ENCODE measurements around the gene ZMIZ1.

Gene ZMIZ1

DNA sequence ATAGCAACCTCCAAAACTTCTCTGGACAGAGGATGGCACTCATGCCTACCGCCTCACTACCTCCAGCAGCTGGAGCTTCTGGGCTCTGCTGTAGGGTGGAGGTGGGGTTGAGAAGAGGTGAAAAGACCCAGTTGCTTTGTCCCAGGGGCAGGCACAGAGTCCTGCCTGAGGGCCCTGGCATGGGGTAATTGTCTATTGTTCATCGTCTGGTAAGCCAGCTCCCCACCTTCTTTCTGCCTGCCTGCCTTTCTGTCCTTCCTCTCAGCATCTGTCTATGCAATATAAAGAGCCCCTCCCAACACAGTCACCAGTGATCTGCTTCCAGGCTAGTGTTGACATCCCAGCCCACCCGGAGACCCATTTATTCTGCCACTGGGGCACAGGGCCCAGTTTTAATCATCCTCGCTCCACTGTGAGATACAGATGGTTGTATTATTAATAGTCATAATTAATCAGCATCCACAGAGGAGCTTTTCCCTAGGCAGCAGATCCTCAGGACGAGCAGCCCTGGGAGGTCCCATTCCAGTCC, 39.0 kb downstream of the ZMIZ1 start:
- Histone ChIP-seq H3K9me3 (ENCODE audit: control insufficient read depth in 2 of 2, low read length in 2 of 2) (no peaks in the 10 kb centered on the region), H3K27me3 (ENCODE audit: control insufficient read depth in 2 of 2, insufficient read depth in 2 of 2, low read length in 2 of 2) (no peaks in the 10 kb centered on the region), H3K9ac (ENCODE audit: low read depth in 1 of 2, low read length in 2 of 2) (no peak overlapping the region), H3K4me3 (ENCODE audit: low read length in 2 of 2) (no peak overlapping the region), H3K36me3 (ENCODE audit: control insufficient read depth in 2 of 2, insufficient read depth in 2 of 2, low read length in 2 of 2) (peaks cover 5 to 9% of the 10 kb centered on the region in 2 donors), H3K27ac (ENCODE audit: low read depth in 2 of 2, low read length in 2 of 2) (no peak overlapping the region), H3K4me1 (ENCODE audit: control insufficient read depth in 2 of 2, insufficient read depth in 2 of 2, low read length in 2 of 2) (peaks cover 17 to 20% of the 10 kb centered on the region in 2 donors)

DNA sequence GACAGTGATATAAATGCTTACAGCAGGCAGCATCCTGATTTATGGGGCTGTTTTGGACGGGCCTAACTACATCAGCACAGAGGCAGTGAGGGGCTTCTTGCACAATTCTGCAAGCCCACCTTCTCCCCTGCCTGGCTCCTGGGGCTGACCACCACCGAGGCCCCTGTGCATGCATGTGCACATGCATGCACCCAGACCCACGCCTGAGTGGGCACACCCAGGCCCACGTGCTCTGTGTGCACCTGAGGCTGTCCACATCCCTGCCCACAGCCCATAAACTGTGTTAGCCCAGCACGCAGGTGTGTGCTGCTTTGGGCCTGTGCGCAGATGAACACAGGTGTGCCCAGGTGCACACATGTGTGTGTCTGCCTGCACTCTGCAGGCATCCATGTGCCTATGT, 40.0 kb downstream of the ZMIZ1 start:
- no peaks in the 10 kb centered on the region for H3K9me3 ChIP-seq (ENCODE audit: control insufficient read depth in 2 of 2, low read length in 2 of 2)
- no peak overlapping the region for H3K4me3 ChIP-seq (ENCODE audit: low read length in 2 of 2)
- H3K27ac ChIP-seq (ENCODE audit: low read depth in 2 of 2, low read length in 2 of 2), result no peak overlapping the region
- peaks cover 21 to 26% of the 10 kb centered on the region in 2 donors for H3K4me1 ChIP-seq (ENCODE audit: control insufficient read depth in 2 of 2, insufficient read depth in 2 of 2, low read length in 2 of 2)
- no peak overlapping the region for H3K9ac ChIP-seq (ENCODE audit: low read depth in 1 of 2, low read length in 2 of 2)
- peaks cover 8 to 9% of the 10 kb centered on the region in 2 donors for H3K36me3 ChIP-seq (ENCODE audit: control insufficient read depth in 2 of 2, insufficient read depth in 2 of 2, low read length in 2 of 2)
- H3K27me3 ChIP-seq (ENCODE audit: control insufficient read depth in 2 of 2, insufficient read depth in 2 of 2, low read length in 2 of 2), result no peaks in the 10 kb centered on the region

DNA sequence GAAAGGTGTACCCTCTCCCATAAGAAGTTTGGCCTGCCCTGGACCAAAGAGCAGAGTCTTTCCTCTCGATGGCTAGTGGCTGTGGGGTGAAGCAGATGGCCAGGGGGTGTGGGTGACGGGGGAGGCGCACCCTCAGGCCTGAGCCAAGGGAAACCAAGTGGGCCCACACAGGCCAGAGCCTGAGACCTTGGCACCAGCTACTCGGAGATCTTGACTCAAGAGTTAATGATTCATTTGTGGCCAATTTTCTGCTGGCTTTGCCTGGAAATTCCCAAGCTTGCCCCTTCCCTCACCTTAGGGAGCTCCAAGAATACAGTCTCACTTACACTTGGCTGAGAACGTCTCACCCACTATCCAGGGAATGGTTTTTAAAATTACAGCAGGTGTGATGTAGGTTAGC, 42.7 kb downstream of the ZMIZ1 start:
- peaks cover 28 to 35% of the 10 kb centered on the region in 2 donors for H3K4me1 ChIP-seq (ENCODE audit: control insufficient read depth in 2 of 2, insufficient read depth in 2 of 2, low read length in 2 of 2)
- no peak overlapping the region for H3K27ac ChIP-seq (ENCODE audit: low read depth in 2 of 2, low read length in 2 of 2)
- no peak overlapping the region for H3K9ac ChIP-seq (ENCODE audit: low read depth in 1 of 2, low read length in 2 of 2)
- no peaks in the 10 kb centered on the region for H3K27me3 ChIP-seq (ENCODE audit: control insufficient read depth in 2 of 2, insufficient read depth in 2 of 2, low read length in 2 of 2)
- H3K9me3 ChIP-seq (ENCODE audit: control insufficient read depth in 2 of 2, low read length in 2 of 2), result no peaks in the 10 kb centered on the region
- H3K4me3 ChIP-seq (ENCODE audit: low read length in 2 of 2), result no peak overlapping the region
- H3K36me3 ChIP-seq (ENCODE audit: control insufficient read depth in 2 of 2, insufficient read depth in 2 of 2, low read length in 2 of 2), result peaks cover 8 to 9% of the 10 kb centered on the region in 2 donors

DNA sequence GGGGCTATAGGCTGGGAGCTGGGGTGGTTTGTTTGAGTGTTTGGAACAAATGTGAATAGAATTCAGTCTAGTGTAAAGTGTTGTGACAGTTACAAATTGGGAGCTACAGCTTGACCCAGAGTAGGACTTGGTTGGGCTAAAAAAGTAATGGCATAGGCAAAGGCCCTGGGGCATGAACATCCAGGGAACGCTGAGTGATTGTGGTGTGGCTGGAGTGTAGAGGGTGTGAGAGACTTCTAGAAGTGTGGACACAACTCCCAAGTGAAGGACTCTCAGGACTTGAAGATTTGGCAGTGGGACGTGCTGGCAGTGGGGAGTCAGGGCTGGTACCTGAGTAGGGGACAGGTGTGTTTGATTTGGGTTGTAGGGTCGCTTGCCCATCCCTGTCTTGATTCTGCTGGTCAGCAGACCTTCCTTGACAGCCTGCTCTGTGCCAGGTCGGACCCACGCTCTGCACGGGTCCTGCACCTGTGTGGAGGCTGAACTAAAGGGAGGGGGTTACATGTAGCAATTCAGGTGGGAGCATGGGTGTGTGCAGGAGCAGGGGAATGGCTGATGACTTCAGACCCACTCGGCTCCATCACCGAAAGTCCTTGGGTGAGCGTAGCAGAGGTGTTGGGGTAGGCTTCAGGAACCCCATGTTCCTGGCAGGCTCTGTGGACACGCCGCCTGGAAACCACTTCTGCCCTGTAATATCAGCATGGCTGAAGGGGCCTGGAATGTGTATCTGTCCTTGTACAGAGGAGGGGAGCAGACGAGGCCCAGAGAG, 43.3 kb downstream of the ZMIZ1 start:
- Histone ChIP-seq H3K9me3 (ENCODE audit: control insufficient read depth in 2 of 2, low read length in 2 of 2) (no peaks in the 10 kb centered on the region), H3K36me3 (ENCODE audit: control insufficient read depth in 2 of 2, insufficient read depth in 2 of 2, low read length in 2 of 2) (peaks cover 8 to 9% of the 10 kb centered on the region in 2 donors), H3K27me3 (ENCODE audit: control insufficient read depth in 2 of 2, insufficient read depth in 2 of 2, low read length in 2 of 2) (no peaks in the 10 kb centered on the region), H3K4me1 (ENCODE audit: control insufficient read depth in 2 of 2, insufficient read depth in 2 of 2, low read length in 2 of 2) (peaks cover 32 to 38% of the 10 kb centered on the region in 2 donors), H3K4me3 (ENCODE audit: low read length in 2 of 2) (no peak overlapping the region), H3K9ac (ENCODE audit: low read depth in 1 of 2, low read length in 2 of 2) (no peak overlapping the region), H3K27ac (ENCODE audit: low read depth in 2 of 2, low read length in 2 of 2) (no peak overlapping the region)

DNA sequence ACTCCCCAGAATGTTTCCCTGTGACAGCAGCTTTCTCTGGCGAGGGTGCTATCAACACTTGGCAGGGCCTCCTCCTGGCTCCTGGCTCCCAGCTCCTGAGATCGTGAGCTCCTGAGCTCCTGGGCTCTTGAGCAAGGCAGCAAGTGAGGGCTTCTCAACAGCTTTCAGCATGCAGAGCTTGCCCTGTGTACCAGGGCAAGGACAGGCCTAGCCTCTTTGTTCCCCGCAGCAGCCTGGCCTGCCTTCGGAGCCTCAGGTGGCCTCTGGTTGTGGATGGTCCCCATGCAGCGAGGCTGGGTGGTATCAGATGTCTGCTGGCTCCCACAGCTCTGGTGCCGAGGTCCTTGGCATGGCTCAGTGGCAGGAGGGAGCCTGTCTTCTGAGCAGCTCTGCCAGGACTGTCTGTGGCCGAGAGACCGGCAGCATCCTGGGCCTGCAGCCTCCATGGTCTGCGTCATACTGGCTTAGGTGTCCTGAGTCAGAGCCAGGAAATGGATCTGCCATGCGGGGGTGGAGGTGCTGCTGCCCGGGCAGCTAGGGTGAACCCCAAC, 44.2 kb downstream of the ZMIZ1 start:
- H3K4me3 ChIP-seq (ENCODE audit: low read length in 2 of 2), result no peak overlapping the region
- H3K36me3 ChIP-seq (ENCODE audit: control insufficient read depth in 2 of 2, insufficient read depth in 2 of 2, low read length in 2 of 2), result peaks cover 9 to 12% of the 10 kb centered on the region in 2 donors
- no peaks in the 10 kb centered on the region for H3K9me3 ChIP-seq (ENCODE audit: control insufficient read depth in 2 of 2, low read length in 2 of 2)
- H3K27me3 ChIP-seq (ENCODE audit: control insufficient read depth in 2 of 2, insufficient read depth in 2 of 2, low read length in 2 of 2), result no peaks in the 10 kb centered on the region
- no peak overlapping the region for H3K9ac ChIP-seq (ENCODE audit: low read depth in 1 of 2, low read length in 2 of 2)
- H3K4me1 ChIP-seq (ENCODE audit: control insufficient read depth in 2 of 2, insufficient read depth in 2 of 2, low read length in 2 of 2), result peaks cover 36 to 40% of the 10 kb centered on the region in 2 donors
- H3K27ac ChIP-seq (ENCODE audit: low read depth in 2 of 2, low read length in 2 of 2), result peak overlapping the region; percentile 20 to 26

DNA sequence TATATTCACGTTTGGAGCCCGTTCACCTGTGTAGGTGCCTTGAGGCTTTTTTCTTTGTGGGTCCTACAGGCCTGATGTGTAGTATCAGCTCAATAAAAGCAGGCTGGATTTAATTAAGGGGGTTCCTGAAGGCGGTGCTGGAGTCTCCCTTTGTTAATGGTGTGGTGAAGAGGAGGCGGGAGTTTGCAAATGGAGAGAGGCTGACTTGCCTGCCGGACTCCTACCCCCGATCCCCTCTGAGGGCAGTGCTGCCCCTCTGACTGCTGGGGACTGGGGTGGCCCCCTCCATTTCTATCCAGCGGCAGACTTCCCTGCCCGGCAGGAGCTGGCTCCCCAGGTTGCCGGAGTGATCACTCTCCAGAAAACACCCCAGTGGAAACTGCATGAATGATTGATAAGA, 45.1 kb downstream of the ZMIZ1 start:
- H3K27ac ChIP-seq (ENCODE audit: low read depth in 2 of 2, low read length in 2 of 2), result peak overlapping the region in 1 of 2 donors; percentile 4
- peaks cover 36 to 40% of the 10 kb centered on the region in 2 donors for H3K4me1 ChIP-seq (ENCODE audit: control insufficient read depth in 2 of 2, insufficient read depth in 2 of 2, low read length in 2 of 2)
- peaks cover 12% of the 10 kb centered on the region in 2 donors for H3K36me3 ChIP-seq (ENCODE audit: control insufficient read depth in 2 of 2, insufficient read depth in 2 of 2, low read length in 2 of 2)
- no peaks in the 10 kb centered on the region for H3K9me3 ChIP-seq (ENCODE audit: control insufficient read depth in 2 of 2, low read length in 2 of 2)
- H3K9ac ChIP-seq (ENCODE audit: low read depth in 1 of 2, low read length in 2 of 2), result no peak overlapping the region
- H3K4me3 ChIP-seq (ENCODE audit: low read length in 2 of 2), result no peak overlapping the region
- H3K27me3 ChIP-seq (ENCODE audit: control insufficient read depth in 2 of 2, insufficient read depth in 2 of 2, low read length in 2 of 2), result no peaks in the 10 kb centered on the region

DNA sequence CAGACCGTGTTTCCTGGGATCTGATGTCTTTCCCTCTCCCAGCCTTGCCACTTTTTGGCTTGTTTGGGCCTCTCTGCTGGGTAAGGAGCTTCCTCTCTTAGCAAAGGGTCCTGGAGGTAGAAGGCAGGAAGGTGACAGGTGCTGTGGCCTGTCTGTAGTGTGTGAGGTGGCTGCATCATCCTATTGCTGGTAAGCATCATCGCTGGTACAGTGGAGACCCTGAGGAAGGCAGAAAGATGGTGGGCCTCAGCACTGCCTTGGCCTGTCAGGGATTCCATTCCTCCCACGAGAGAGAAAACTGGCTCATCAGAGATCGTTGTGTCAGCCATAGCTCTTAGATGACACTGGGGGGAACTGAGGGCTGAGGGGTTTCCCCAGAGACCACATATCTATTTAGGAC, 46.5 kb downstream of the ZMIZ1 start:
- peaks cover 22 to 23% of the 10 kb centered on the region in 2 donors for H3K36me3 ChIP-seq (ENCODE audit: control insufficient read depth in 2 of 2, insufficient read depth in 2 of 2, low read length in 2 of 2)
- H3K9me3 ChIP-seq (ENCODE audit: control insufficient read depth in 2 of 2, low read length in 2 of 2), result no peaks in the 10 kb centered on the region
- no peak overlapping the region for H3K4me3 ChIP-seq (ENCODE audit: low read length in 2 of 2)
- no peaks in the 10 kb centered on the region for H3K27me3 ChIP-seq (ENCODE audit: control insufficient read depth in 2 of 2, insufficient read depth in 2 of 2, low read length in 2 of 2)
- H3K4me1 ChIP-seq (ENCODE audit: control insufficient read depth in 2 of 2, insufficient read depth in 2 of 2, low read length in 2 of 2), result peaks cover 36% of the 10 kb centered on the region in 2 donors
- no peak overlapping the region for H3K27ac ChIP-seq (ENCODE audit: low read depth in 2 of 2, low read length in 2 of 2)
- no peak overlapping the region for H3K9ac ChIP-seq (ENCODE audit: low read depth in 1 of 2, low read length in 2 of 2)

DNA sequence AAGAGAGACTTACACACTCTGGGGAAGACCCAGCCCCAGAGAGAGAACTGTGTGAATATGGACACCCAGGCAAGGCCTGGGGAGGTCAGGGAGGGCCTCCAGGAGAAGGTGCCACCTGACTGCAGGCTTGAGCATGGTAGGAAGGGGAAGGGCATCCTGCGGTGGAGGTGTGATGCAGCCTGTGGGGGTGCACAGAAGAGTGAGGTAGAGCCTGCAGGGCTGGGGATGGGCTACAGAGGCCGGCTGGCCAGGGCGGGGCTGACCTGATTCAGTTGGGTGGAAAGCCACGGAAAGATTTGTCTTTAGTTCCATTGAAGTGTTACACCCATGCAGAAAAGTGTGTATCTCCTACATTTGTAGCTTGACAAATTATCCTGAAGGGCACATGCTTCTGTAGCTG, 47.6 kb downstream of the ZMIZ1 start:
- Histone ChIP-seq H3K27me3 (ENCODE audit: control insufficient read depth in 2 of 2, insufficient read depth in 2 of 2, low read length in 2 of 2) (no peaks in the 10 kb centered on the region), H3K4me1 (ENCODE audit: control insufficient read depth in 2 of 2, insufficient read depth in 2 of 2, low read length in 2 of 2) (peaks cover 36% of the 10 kb centered on the region in 2 donors), H3K4me3 (ENCODE audit: low read length in 2 of 2) (no peak overlapping the region), H3K27ac (ENCODE audit: low read depth in 2 of 2, low read length in 2 of 2) (no peak overlapping the region), H3K9me3 (ENCODE audit: control insufficient read depth in 2 of 2, low read length in 2 of 2) (no peaks in the 10 kb centered on the region), H3K9ac (ENCODE audit: low read depth in 1 of 2, low read length in 2 of 2) (no peak overlapping the region), H3K36me3 (ENCODE audit: control insufficient read depth in 2 of 2, insufficient read depth in 2 of 2, low read length in 2 of 2) (peaks cover 25 to 26% of the 10 kb centered on the region in 2 donors)

DNA sequence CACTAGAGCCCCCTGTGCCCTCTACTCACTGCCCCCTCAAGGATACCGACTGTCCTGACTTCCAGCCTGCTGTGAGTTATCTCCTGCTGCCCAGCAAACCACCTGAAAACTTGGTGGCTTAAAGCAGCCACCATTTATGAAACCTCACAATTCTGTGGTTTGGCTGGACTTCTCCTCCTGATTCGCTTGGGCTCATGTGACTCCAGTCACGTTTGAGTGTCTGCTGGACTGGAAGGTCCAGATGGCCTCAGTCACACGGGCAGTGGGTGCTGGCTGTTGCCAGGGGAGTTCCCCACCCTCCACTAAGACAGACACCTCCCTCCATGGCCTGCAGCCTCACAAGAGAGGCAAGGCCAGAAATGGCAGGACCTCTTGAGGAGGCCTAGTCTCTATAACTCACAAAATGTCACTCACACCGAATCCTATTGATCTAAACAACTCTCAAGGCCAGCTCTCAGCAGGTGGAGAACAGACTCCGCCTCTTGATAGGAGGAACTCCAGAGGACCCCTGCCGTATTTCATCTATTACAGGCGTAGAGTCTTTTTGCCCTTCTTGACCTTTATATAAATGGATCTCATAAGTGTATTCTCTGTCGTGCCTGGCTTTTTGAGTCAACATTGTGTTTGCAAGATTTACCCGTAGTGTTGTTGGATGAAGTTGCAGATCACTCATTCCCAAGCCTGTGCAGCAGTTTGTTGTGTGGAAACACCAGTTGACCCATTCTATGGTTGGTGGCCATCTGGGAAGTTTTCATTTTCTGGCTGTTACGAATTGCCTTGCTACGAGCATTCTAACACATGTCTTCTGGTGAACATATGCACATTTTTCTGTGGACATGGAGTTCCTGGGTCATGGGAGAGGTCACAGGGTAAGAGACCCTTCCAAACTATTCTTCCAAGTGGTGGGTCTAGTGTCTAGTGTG, 48.3 kb downstream of the ZMIZ1 start:
- Histone ChIP-seq H3K36me3 (ENCODE audit: control insufficient read depth in 2 of 2, insufficient read depth in 2 of 2, low read length in 2 of 2) (peaks cover 25 to 28% of the 10 kb centered on the region in 2 donors), H3K9ac (ENCODE audit: low read depth in 1 of 2, low read length in 2 of 2) (no peak overlapping the region), H3K9me3 (ENCODE audit: control insufficient read depth in 2 of 2, low read length in 2 of 2) (no peaks in the 10 kb centered on the region), H3K4me1 (ENCODE audit: control insufficient read depth in 2 of 2, insufficient read depth in 2 of 2, low read length in 2 of 2) (peaks cover 33 to 35% of the 10 kb centered on the region in 2 donors), H3K27me3 (ENCODE audit: control insufficient read depth in 2 of 2, insufficient read depth in 2 of 2, low read length in 2 of 2) (no peaks in the 10 kb centered on the region), H3K4me3 (ENCODE audit: low read length in 2 of 2) (no peak overlapping the region), H3K27ac (ENCODE audit: low read depth in 2 of 2, low read length in 2 of 2) (no peak overlapping the region)

Data from mucosa of rectum (tissue), 2 donors.